K562 (cell line): ENCODE results near the gene CNPY2. TPM values are rescaled to one million over a fixed set of nuclear protein-coding genes. Genes with fewer than 3 reads are reported as not detected.
A peak's percentile ranks its signal among the peaks of the same experiment; 100 is the strongest.

Source experiments
- HOXB6 ChIP-seq: fragments of 250-450 bp; sonication (Bioruptor Pico); IDR thresholded peaks from 2 replicates; pipeline ENCODE4 v1.5.1; 2022; ENCODE audit warnings: mild to moderate bottlenecking, borderline replicate concordance
- KAT7 ChIP-seq: sonication (generic); formaldehyde crosslinking; IDR thresholded peaks from 2 replicates; pipeline ENCODE4 v1.8.0; 2022; ENCODE audit warnings: missing genetic modification reagents, mild to moderate bottlenecking, borderline replicate concordance
- KLF1 ChIP-seq: fragments of 450-650 bp; IDR thresholded peaks from 2 replicates; pipeline ENCODE4 v1.6.1; 2016; ENCODE audit warnings: missing genetic modification characterization, missing compliant biosample characterization
- MAZ ChIP-seq, 2 experiments: fragments of 450-650 bp in 1 of 2; sonication (generic) in 1 of 2; formaldehyde crosslinking; IDR thresholded peaks in 1 of 2; conservative IDR thresholded peaks in 1 of 2; 2 replicates each; pipeline versions ENCODE4 v1.4.0 to v1.5.0; 2020; ENCODE audit warnings: mild to moderate bottlenecking in 1 of 2, missing genetic modification reagents in 1 of 2
- MBD2 ChIP-seq: sonication (generic); IDR thresholded peaks from 2 replicates; pipeline ENCODE4 v1.6.1; 2016; ENCODE audit warnings: low read depth, borderline replicate concordance
- MTF1 ChIP-seq: fragments of 250-450 bp; sonication (Bioruptor Pico); IDR thresholded peaks from 2 replicates; pipeline ENCODE4 v1.9.0; 2021; ENCODE audit warnings: moderate library complexity, mild to moderate bottlenecking, inconsistent platforms, borderline replicate concordance
- POLR2AphosphoS2 ChIP-seq: IDR thresholded peaks from 2 replicates; pipeline ENCODE4 v1.6.1; 2012; ENCODE audit warnings: low read length, improper control_type of control experiment
- POLR2G ChIP-seq: fragments of 200-400 bp; formaldehyde crosslinking; IDR thresholded peaks from 2 replicates; pipeline ENCODE4 v1.6.1; 2017; ENCODE audit warnings: low read depth, mild to moderate bottlenecking, antibody characterized with exemption, low read length, moderate library complexity
- RAD51 ChIP-seq: fragments of 450-650 bp; IDR thresholded peaks from 2 replicates; pipeline ENCODE4 v1.7.1; 2016; ENCODE audit warnings: low read depth, mild to moderate bottlenecking, borderline replicate concordance
- RBM15 ChIP-seq: fragments of 200-400 bp; formaldehyde crosslinking; IDR thresholded peaks from 2 replicates; pipeline ENCODE4 v1.6.1; 2018; ENCODE audit warnings: mild to moderate bottlenecking, low read length, moderate library complexity; ENCODE audit not compliant: insufficient read depth
- ZKSCAN1 ChIP-seq: fragments of 150-350 bp; IDR thresholded peaks from 2 replicates; pipeline ENCODE4 v1.6.1; 2016; ENCODE audit warnings: low read depth, low read length
- ZNF384 ChIP-seq: IDR thresholded peaks from 2 replicates; pipeline ENCODE4 v1.6.1; 2012; ENCODE audit warnings: low read depth, low read length, improper control_type of control experiment
- ZNF408 ChIP-seq: fragments of 250-450 bp; sonication (Bioruptor Pico); IDR thresholded peaks from 2 replicates; pipeline ENCODE4 v1.4.0; 2020; ENCODE audit warnings: low read depth, mild to moderate bottlenecking, moderate library complexity
- ZNF586 ChIP-seq: fragments of 450-650 bp; formaldehyde crosslinking; conservative IDR thresholded peaks from 2 replicates; pipeline ENCODE4 v1.4.0; 2020; ENCODE audit warnings: mild to moderate bottlenecking, moderate library complexity
- ZNF780A ChIP-seq: fragments of 250-450 bp; sonication (Bioruptor Pico); IDR thresholded peaks from 2 replicates; pipeline ENCODE4 v1.5.0; 2021; ENCODE audit warnings: mild to moderate bottlenecking
- polyA plus RNA-seq, 8 experiments: library from polyadenylated mRNA; depleted of rRNA in 4 of 8; stranded (reverse) in 5 of 8; unstranded in 3 of 8; fragments of >200 nt; fragmentation: Nextera tagmentation in 2 of 8; fragmentation: Illumina TruSeq in 1 of 8; extraction: Ambion mirVana in 2 of 8; extraction: Trizol in 1 of 8; gene quantifications; 2 replicates each; pipeline versions ENCODE4 v1.2.1 to v1.2.3, GENCODE V29; 2011 to 2014; ENCODE audit warnings: inconsistent platforms in 1 of 8, missing spikeins in 1 of 8
- total RNA-seq, 7 experiments: library from RNA; depleted of rRNA in 6 of 7; stranded (reverse); fragments of >200 nt in 6 of 7; fragmentation: Illumina TruSeq in 2 of 7; extraction: Trizol in 2 of 7; gene quantifications; 2 replicates each; pipeline versions ENCODE4 v1.2.1 to v1.2.3, GENCODE V29; 2011 to 2021; ENCODE audit warnings: low replicate concordance in 1 of 7
- TF ChIP-seq, protein P1 (sequence below): fragments of 450-650 bp; IDR thresholded peaks from 2 replicates; pipeline ENCODE4 v1.7.0; 2016; ENCODE audit warnings: borderline replicate concordance
- TF ChIP-seq, protein P2 (sequence below): conservative IDR thresholded peaks from 2 replicates; pipeline ENCODE4 v1.6.1; 2011; ENCODE audit warnings: low read depth, mild to moderate bottlenecking, low read length; ENCODE audit not compliant: control insufficient read depth

The CNPY2 gene
- total and polyA plus RNA-seq, 9 of the 15 experiments (the other 6 are each of a cell fraction or from before 2014, with no cell fraction given): 33.8 to 190 (median 138) TPM

DNA sequence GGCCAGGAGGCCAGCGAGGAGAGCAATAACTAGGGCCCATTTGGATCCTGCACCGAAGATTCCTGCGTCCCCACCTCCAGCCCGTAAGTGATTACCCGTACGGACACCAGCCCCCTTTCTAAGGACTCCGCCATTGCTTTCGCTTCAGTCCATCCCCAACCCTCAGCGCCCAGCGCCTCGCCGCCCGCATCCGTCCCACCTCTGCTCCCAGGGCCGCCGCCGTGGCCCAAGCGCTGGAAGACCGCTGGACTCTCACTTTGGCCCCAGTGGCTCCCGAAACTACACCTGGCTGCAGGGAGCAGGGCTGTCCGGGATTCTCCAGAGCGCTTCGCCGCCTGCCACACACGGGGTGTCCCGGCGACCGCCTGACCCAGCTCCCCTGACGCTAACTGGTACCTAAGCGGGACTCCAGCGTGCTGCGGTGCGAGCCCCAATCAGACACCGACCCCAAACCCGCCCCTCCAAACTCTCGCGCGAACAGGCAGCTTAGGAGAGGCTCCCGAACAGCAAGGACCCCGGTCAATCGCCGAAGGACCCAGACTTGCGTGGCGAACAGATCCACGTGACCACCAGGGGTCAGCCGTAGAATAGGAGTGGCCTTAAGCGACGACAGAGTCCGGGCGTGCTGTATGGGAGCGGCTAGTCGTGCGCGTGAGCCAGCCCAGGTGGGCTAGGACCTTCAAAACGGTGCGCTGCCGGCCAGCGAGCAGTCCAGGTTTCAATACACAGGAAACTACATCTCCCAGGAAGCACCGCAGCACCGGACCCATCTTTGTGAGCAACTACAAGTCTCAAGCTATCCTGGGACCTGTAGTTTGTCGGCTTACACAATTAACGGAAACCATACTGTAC, at the start of gene CNPY2 (continued):
- TF ChIP-seq ZNF780A (CRISPR knock-in tag) (no peak), KLF1 (0 out of 2 replicates have a peak, but pooled peaks have one; percentile 26), POLR2AphosphoS2 (peak; percentile 83; the same call in 1 of the 2 replicates), ZNF384 (no peak), ZNF408 (CRISPR knock-in tag) (no peak), MBD2 (peak; percentile 60; the same call in 1 of the 2 replicates), HOXB6 (CRISPR knock-in tag) (no peak), RBM15 (no peak), MTF1 (no peak), POLR2G (peak; percentile 98), MAZ (CRISPR knock-in tag; conservative IDR thresholded peaks at IDR 0.05 in 1 of 2, IDR thresholded peaks at IDR 0.05 in 1 of 2) (peak; percentile 33 to 73; a peak in 3 of 4 replicates), ZKSCAN1 (peak; percentile 44; the same call in 1 of the 2 replicates), RAD51 (peak; percentile 91), KAT7 (no peak), ZNF586 (CRISPR knock-in tag) (no peak)
- TF ChIP-seq, protein P1, sequence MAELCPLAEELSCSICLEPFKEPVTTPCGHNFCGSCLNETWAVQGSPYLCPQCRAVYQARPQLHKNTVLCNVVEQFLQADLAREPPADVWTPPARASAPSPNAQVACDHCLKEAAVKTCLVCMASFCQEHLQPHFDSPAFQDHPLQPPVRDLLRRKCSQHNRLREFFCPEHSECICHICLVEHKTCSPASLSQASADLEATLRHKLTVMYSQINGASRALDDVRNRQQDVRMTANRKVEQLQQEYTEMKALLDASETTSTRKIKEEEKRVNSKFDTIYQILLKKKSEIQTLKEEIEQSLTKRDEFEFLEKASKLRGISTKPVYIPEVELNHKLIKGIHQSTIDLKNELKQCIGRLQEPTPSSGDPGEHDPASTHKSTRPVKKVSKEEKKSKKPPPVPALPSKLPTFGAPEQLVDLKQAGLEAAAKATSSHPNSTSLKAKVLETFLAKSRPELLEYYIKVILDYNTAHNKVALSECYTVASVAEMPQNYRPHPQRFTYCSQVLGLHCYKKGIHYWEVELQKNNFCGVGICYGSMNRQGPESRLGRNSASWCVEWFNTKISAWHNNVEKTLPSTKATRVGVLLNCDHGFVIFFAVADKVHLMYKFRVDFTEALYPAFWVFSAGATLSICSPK: no peak
- TF ChIP-seq, protein P2, sequence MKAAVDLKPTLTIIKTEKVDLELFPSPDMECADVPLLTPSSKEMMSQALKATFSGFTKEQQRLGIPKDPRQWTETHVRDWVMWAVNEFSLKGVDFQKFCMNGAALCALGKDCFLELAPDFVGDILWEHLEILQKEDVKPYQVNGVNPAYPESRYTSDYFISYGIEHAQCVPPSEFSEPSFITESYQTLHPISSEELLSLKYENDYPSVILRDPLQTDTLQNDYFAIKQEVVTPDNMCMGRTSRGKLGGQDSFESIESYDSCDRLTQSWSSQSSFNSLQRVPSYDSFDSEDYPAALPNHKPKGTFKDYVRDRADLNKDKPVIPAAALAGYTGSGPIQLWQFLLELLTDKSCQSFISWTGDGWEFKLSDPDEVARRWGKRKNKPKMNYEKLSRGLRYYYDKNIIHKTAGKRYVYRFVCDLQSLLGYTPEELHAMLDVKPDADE: peak; percentile 97
